HCT116 (cell line): Measurements from ENCODE around the gene RPRD1B.
A peak's percentile ranks its signal among the peaks of the same experiment; 100 is the strongest.

Experiments used
- CTCF ChIP-seq, 3 experiments: fragments of 200-600 bp in 1 of 3; sonication (generic) in 1 of 3; IDR thresholded peaks in 2 of 3; conservative IDR thresholded peaks in 1 of 3; 2 replicates each; pipeline ENCODE4 v1.5.1; 2012 to 2017; ENCODE audit warnings: low read depth in 2 of 3, low read length in 2 of 3, antibody characterized with exemption in 1 of 3, borderline replicate concordance in 1 of 3, control low read depth in 1 of 3, mild to moderate bottlenecking in 1 of 3, mixed read lengths in 1 of 3, mixed run types in 1 of 3, moderate library complexity in 1 of 3; ENCODE audit not compliant: insufficient read depth in 1 of 3
- EGR1 ChIP-seq: IDR thresholded peaks from 2 replicates; pipeline ENCODE4 v1.6.1; 2012; ENCODE audit warnings: low read depth
- MAX ChIP-seq: IDR thresholded peaks from 2 replicates; pipeline ENCODE4 v1.6.1; 2012
- POLR2A ChIP-seq: IDR thresholded peaks from 2 replicates; pipeline ENCODE4 v1.7.0; 2011; ENCODE audit warnings: borderline replicate concordance; ENCODE audit not compliant: insufficient read depth, insufficient read length; ENCODE audit errors: extremely low read depth
- RAD21 ChIP-seq: IDR thresholded peaks from 2 replicates; pipeline ENCODE4 v1.6.1; 2012; ENCODE audit warnings: low read depth, mild to moderate bottlenecking
- ZFX ChIP-seq: fragments of 450-650 bp; IDR thresholded peaks from 2 replicates; pipeline ENCODE4 v1.6.1; 2017

- no peak for TF ChIP-seq CTCF (IDR thresholded peaks at IDR 0.05 in 2 of 3, conservative IDR thresholded peaks at IDR 0.05 in 1 of 3; ENCODE audit: borderline replicate concordance in 1 of 3, insufficient read depth in 1 of 3, low read depth in 2 of 3, low read length in 2 of 3)
- TF ChIP-seq EGR1: no peak
- no peak for TF ChIP-seq POLR2A
- TF ChIP-seq MAX: 0 out of 2 replicates have a peak, but pooled peaks have one; percentile 13
- TF ChIP-seq ZFX: no peak
- TF ChIP-seq RAD21: no peak
Observed at GRCh38 chr20:38126932-38127621, 93.5 kb downstream of the RPRD1B start.
